Upper lobe of right lung (tissue), 1 donor: ENCODE results near the gene IGDCC3. TPM values are rescaled to one million over a fixed set of nuclear protein-coding genes. Genes with fewer than 3 reads are reported as not detected.

Experiments used
- ATAC-seq: fragments of 200-7000 bp; cut with Tn5 transposase; one replicate; pipeline ENCODE4 v1.9.1; 2020; ENCODE audit warnings: mild to moderate bottlenecking, moderate library complexity
- DNase-seq: peaks from one replicate; pipeline ENCODE4 v3.0.0-alpha.2; 2020
- H3K27ac ChIP-seq: fragments of 200-600 bp; one replicate; pipeline ENCODE4 v1.8.0; 2022
- H3K27me3 ChIP-seq: fragments of 200-600 bp; one replicate; pipeline ENCODE4 v1.8.0; 2022; ENCODE audit warnings: mild to moderate bottlenecking
- H3K36me3 ChIP-seq: fragments of 200-600 bp; one replicate; pipeline ENCODE4 v1.8.0; 2022
- H3K4me1 ChIP-seq: fragments of 200-600 bp; one replicate; pipeline ENCODE4 v1.8.0; 2022
- H3K4me3 ChIP-seq: fragments of 200-600 bp; one replicate; pipeline ENCODE4 v1.8.0; 2022; ENCODE audit warnings: mild to moderate bottlenecking
- H3K9me3 ChIP-seq: fragments of 200-600 bp; one replicate; pipeline ENCODE4 v1.8.0; 2022
- intact Hi-C: fragments of 100-400 bp; cut with DNase I; formaldehyde crosslinking; loops from one replicate; pipeline ENCODE4 v1.11.0; 2022
- total RNA-seq: library from RNA; stranded (reverse); fragmentation: NEBNext Ultra II Directional; extraction: Animal tissue kit (Norgen Biotek cat#: 25700); gene quantifications from one replicate; pipeline ENCODE4 v1.2.1, GENCODE V29; 2021
- TF ChIP-seq, protein P1 (sequence below): fragments of 200-600 bp; IDR thresholded peaks from one replicate; pipeline ENCODE4 v1.8.0; 2022; ENCODE audit warnings: antibody characterized with exemption
- donor health status: DM: no; HTN: yes; CAD: no; lungs with severe emphysema.

Gene IGDCC3
- total RNA-seq, 1 donor from 2014 or later = not detected

DNA sequence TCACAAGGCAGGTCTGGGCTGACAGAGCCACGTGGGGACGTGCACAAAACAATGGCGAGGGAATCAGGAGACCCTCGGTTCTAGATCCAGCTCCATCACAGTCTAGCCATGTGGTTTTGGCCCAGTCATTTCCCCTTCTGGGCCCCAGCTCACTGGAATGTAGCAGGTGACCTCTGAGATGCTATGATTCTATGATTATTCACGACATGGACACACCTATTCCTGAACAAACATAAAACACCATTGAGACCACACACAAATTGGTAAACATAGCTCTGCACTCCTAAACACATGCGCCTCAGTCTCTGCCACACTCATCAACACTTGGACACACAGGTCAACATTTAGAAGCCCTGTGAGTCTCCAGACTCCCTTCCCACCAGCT, 36.0 kb upstream of the IGDCC3 start:
- TF ChIP-seq, protein P1, sequence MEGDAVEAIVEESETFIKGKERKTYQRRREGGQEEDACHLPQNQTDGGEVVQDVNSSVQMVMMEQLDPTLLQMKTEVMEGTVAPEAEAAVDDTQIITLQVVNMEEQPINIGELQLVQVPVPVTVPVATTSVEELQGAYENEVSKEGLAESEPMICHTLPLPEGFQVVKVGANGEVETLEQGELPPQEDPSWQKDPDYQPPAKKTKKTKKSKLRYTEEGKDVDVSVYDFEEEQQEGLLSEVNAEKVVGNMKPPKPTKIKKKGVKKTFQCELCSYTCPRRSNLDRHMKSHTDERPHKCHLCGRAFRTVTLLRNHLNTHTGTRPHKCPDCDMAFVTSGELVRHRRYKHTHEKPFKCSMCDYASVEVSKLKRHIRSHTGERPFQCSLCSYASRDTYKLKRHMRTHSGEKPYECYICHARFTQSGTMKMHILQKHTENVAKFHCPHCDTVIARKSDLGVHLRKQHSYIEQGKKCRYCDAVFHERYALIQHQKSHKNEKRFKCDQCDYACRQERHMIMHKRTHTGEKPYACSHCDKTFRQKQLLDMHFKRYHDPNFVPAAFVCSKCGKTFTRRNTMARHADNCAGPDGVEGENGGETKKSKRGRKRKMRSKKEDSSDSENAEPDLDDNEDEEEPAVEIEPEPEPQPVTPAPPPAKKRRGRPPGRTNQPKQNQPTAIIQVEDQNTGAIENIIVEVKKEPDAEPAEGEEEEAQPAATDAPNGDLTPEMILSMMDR = no peak
- H3K27me3 ChIP-seq = peaks cover 13% of the 10 kb centered on the region
- ATAC-seq (no peak), DNase-seq (no peak)
- H3K4me3 ChIP-seq = no peak overlapping the region
- H3K4me1 ChIP-seq = no peaks in the 10 kb centered on the region
- intact Hi-C loops = no loop called here
- H3K9me3 ChIP-seq = no peaks in the 10 kb centered on the region
- no peak overlapping the region for H3K27ac ChIP-seq
- H3K36me3 ChIP-seq = no peaks in the 10 kb centered on the region

DNA sequence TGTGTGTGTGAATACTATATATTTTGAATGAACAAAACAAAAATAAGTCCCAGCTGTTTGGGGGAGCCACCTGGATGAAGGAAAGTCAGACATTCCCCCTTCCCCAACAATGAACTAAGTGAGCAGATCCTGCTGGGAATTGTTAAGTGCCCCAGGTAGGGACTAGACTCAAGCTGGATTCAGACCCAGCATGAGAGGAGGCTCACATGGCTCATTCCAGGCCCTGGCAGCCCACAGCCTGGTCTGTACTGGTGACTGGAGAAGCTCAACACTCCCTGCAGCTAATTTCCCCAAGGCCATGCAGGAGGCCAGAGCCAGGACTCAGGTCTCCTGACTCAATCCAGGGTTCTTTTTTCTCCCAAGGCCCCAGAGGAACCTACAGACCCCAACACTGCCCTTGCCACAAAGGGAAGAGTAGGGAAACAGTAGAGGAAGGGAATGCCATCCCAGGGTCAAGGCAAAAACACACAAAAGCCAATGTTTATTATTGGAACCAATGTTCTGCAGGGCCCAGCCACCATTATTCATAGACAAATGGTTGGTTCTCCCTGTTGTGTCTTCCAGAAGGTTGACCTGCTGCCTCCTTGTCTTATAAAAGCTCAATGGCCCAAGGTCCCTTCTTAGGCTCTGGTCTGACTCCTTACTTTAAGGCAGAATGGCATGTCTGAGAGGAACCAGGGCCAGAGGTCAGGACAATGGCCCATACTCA, 35.4 kb upstream of the IGDCC3 start:
- DNase-seq (no peak), ATAC-seq (no peak)
- H3K27me3 ChIP-seq = peaks cover 9% of the 10 kb centered on the region
- H3K4me1 ChIP-seq = no peaks in the 10 kb centered on the region
- no peaks in the 10 kb centered on the region for H3K9me3 ChIP-seq
- H3K4me3 ChIP-seq = no peak overlapping the region
- no peaks in the 10 kb centered on the region for H3K36me3 ChIP-seq
- TF ChIP-seq, protein P1 = no peak
- no peak overlapping the region for H3K27ac ChIP-seq
- intact Hi-C loops = no loop called here

GRCh38 chr15:65412556-65412955, 34.8 kb upstream of the IGDCC3 start:
- ATAC-seq = no peak
- DNase-seq = no peak
- H3K4me1 ChIP-seq = no peaks in the 10 kb centered on the region
- H3K27me3 ChIP-seq = peaks cover 9% of the 10 kb centered on the region
- TF ChIP-seq, protein P1 = no peak
- no peaks in the 10 kb centered on the region for H3K36me3 ChIP-seq
- H3K9me3 ChIP-seq = no peaks in the 10 kb centered on the region
- H3K4me3 ChIP-seq = no peak overlapping the region
- H3K27ac ChIP-seq = no peak overlapping the region
- intact Hi-C loops = no loop called here

DNA sequence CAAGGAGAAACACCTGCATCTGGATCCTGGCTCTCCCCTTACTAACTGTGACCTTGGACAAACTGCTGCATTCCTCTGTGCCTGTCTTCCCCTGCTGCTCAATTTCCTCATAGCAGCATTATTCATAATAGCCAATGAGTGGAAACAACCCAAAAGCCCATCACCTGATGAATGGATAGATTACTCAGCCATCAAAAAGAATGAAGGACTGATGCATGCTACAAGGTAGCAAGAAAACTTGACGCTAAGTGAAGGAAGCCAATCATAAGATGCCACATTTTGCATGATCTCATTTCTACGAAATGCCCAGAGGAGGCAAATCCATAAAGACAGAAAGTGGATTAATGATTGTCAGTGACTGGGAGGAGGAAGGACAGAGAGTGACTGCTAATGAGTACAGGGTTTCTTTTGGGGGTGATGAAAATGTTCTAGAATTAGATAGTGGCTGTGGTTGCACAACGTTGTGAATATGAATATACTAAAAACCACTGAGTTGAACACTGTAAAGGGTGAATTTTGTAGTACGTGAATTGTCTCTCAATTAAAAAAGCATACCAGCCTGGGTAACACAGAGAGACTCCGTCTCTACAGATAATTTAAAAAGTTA, 33.8 kb upstream of the IGDCC3 start:
- TF ChIP-seq, protein P1 = no peak

DNA sequence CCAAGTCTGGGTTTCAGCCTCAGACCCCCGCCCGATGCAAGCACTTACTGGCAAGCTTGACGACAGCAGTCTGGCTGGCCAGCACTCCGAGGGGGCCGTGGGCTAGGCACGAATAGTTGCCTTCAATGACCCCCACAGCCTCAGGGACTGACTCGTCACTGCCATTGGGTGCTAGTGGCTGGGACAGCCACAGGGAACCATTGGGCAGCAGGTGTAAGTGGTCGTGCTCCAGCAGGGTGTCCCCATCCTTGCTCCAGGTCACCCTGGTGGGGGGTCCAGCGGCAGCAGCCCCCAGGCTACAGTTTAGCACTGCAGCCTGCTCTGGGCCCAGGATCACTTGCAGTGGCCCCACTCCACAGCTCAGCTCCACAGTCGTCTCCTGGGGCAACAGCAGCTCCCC, 33.2 kb upstream of the IGDCC3 start:
- peaks cover 5% of the 10 kb centered on the region for H3K27me3 ChIP-seq
- no peaks in the 10 kb centered on the region for H3K9me3 ChIP-seq
- no peak for ATAC-seq
- H3K36me3 ChIP-seq = no peaks in the 10 kb centered on the region
- no peak overlapping the region for H3K4me3 ChIP-seq
- no peaks in the 10 kb centered on the region for H3K4me1 ChIP-seq
- intact Hi-C loops = no loop called here
- H3K27ac ChIP-seq = no peak overlapping the region
- DNase-seq = no peak
- TF ChIP-seq, protein P1 = no peak

More for the DNA sequence above, 33.8 kb upstream of the IGDCC3 start:
- intact Hi-C loops = no loop called here
- Histone ChIP-seq H3K4me3 (no peak overlapping the region), H3K27ac (no peak overlapping the region), H3K36me3 (no peaks in the 10 kb centered on the region), H3K27me3 (peaks cover 5% of the 10 kb centered on the region), H3K4me1 (no peaks in the 10 kb centered on the region), H3K9me3 (no peaks in the 10 kb centered on the region)
- no peak for ATAC-seq
- DNase-seq = no peak
